ENCODE measurements around the gene FMNL1.

- TF ChIP-seq RXRA (IDR thresholded peaks at IDR 0.05), result no peak
- TF ChIP-seq REST (IDR thresholded peaks at IDR 0.05), result no peak
- TF ChIP-seq JUND (IDR thresholded peaks at IDR 0.05), result no peak
- TF ChIP-seq CTCF (IDR thresholded peaks at IDR 0.05; ENCODE audit: low read depth, low read length, missing input control), result no peak
- TF ChIP-seq RAD21 (IDR thresholded peaks at IDR 0.05), result no peak
- TF ChIP-seq MAX (IDR thresholded peaks at IDR 0.05), result no peak
- TF ChIP-seq ZBTB33 (IDR thresholded peaks at IDR 0.05), result no peak
- no peak for TF ChIP-seq ATF3 (IDR thresholded peaks at IDR 0.05)
- TF ChIP-seq GABPA (IDR thresholded peaks at IDR 0.05 in 1 of 2, conservative IDR thresholded peaks at IDR 0.05 in 1 of 2), result no peak
- TF ChIP-seq EGR1 (IDR thresholded peaks at IDR 0.05; ENCODE audit: low read depth in 2 of 2), result no peak
- no peak for TF ChIP-seq FOXA1 (IDR thresholded peaks at IDR 0.05)
- TF ChIP-seq SP1 (IDR thresholded peaks at IDR 0.05), result no peak
- no peak for TF ChIP-seq TAF1 (conservative IDR thresholded peaks at IDR 0.05)
- no peak for TF ChIP-seq YY1 (IDR thresholded peaks at IDR 0.05)
These were observed 8.7 kb downstream of the FMNL1 start for GRCh38 chr17:45230410-45230786.

Measured in liver (tissue), 3 donors.